ENCODE measurements around the gene RBM48. TPM values are rescaled to one million over a fixed set of nuclear protein-coding genes. Genes with fewer than 3 reads are reported as not detected.
A peak's percentile ranks its signal among the peaks of the same experiment; 100 is the strongest.

The RBM48 gene
- total and polyA plus RNA-seq, 2 of the 13 experiments (the other 11 are each of a cell fraction or from before 2014, with no cell fraction given): 7.2 to 12.2 TPM

- no peak for TF ChIP-seq RFX1 (IDR thresholded peaks at IDR 0.05)
Measured at GRCh38 chr7:92563345-92563744, 34.8 kb downstream of the RBM48 start (continued).

GRCh38 chr7:92567460-92567859 lies 38.9 kb downstream of the RBM48 start:
- in situ Hi-C loops (cut with HindIII; ENCODE audit: extremely low pct_ligation_motif_present, low pct_unique_long_range_greater_than_20kb) (no loop called here), intact Hi-C loops (cut with micrococcal nuclease; ENCODE audit: unreplicated experiment) (no loop called here)
- TF ChIP-seq DRAP1 (CRISPR knock-in tag; IDR thresholded peaks at IDR 0.05) (no peak), ZFYVE20 (CRISPR knock-in tag; IDR thresholded peaks at IDR 0.05; ENCODE audit: borderline replicate concordance, low read depth) (no peak), RXRA (CRISPR knock-in tag; IDR thresholded peaks at IDR 0.05) (no peak), KLF12 (CRISPR knock-in tag; IDR thresholded peaks at IDR 0.05; ENCODE audit: borderline replicate concordance) (no peak)
- no peak overlapping the region for H3K4me2 ChIP-seq (ENCODE audit: low read depth, low read length)
- ChIA-PET POLR2A (no interaction called here), CTCF (ENCODE audit: low intra/inter-chr PET ratio, low total read pairs) (no interaction called here)
- no peak overlapping the region for H3K27ac ChIP-seq (ENCODE audit: extremely low read length, insufficient read depth, low read length)
- DNase-seq (ENCODE audit: low spot score) (no peak), ATAC-seq (no peak), FAIRE-seq (no peak)
- H2AFZ ChIP-seq (ENCODE audit: low read length): no peak overlapping the region
- no TSS peak for BruUV-seq (replicated peaks)
- H4K20me1 ChIP-seq (ENCODE audit: insufficient read depth, low read length): no peaks in the 10 kb centered on the region; the same call in 1 of the 2 replicates
- no peak overlapping the region for H3K4me3 ChIP-seq (replicated peaks in 1 of 3; ENCODE audit: insufficient read depth in 1 of 3, low read depth in 2 of 3, low read length in 3 of 3)
- H3K36me3 ChIP-seq (replicated peaks in 1 of 2; ENCODE audit: control insufficient read depth in 1 of 2, insufficient read depth in 2 of 2, low read length in 2 of 2): peaks cover 10 to 71% of the 10 kb centered on the region in 2 experiments; a peak in 4 of 5 replicates
- H3K9me3 ChIP-seq (ENCODE audit: low read length): no peaks in the 10 kb centered on the region
- WGBS (ENCODE audit: low lambda C conversion rate): 97% methylated on average over 6 of the region's 6 CpGs
- H3K9ac ChIP-seq (ENCODE audit: insufficient read depth, low read depth, low read length): no peak overlapping the region
- no peaks in the 10 kb centered on the region for H3K4me1 ChIP-seq (ENCODE audit: insufficient read depth, low read length)
- no peaks in the 10 kb centered on the region for H3K79me2 ChIP-seq (ENCODE audit: insufficient read depth, low read length)
- no peaks in the 10 kb centered on the region for H3K27me3 ChIP-seq (ENCODE audit: control insufficient read depth in 1 of 2, insufficient read depth in 2 of 2, low read length in 2 of 2)

GRCh38 chr7:92569137-92569536 lies 40.5 kb downstream of the RBM48 start:
- H3K4me3 ChIP-seq (replicated peaks in 1 of 3; ENCODE audit: insufficient read depth in 1 of 3, low read depth in 2 of 3, low read length in 3 of 3): no peak overlapping the region
- no peak overlapping the region for H3K4me2 ChIP-seq (ENCODE audit: low read depth, low read length)
- ChIA-PET CTCF (ENCODE audit: low intra/inter-chr PET ratio, low total read pairs) (no interaction called here), POLR2A (no interaction called here)
- no peaks in the 10 kb centered on the region for H3K27me3 ChIP-seq (ENCODE audit: control insufficient read depth in 1 of 2, insufficient read depth in 2 of 2, low read length in 2 of 2)
- in situ Hi-C loops (cut with HindIII; ENCODE audit: extremely low pct_ligation_motif_present, low pct_unique_long_range_greater_than_20kb) (no loop called here), intact Hi-C loops (cut with micrococcal nuclease; ENCODE audit: unreplicated experiment) (no loop called here)
- ATAC-seq: no peak
- no peak overlapping the region for H3K27ac ChIP-seq (ENCODE audit: extremely low read length, insufficient read depth, low read length)
- 94% methylated on average over 4 of the region's 4 CpGs for WGBS (ENCODE audit: low lambda C conversion rate)
- no peaks in the 10 kb centered on the region for H3K79me2 ChIP-seq (ENCODE audit: insufficient read depth, low read length)
- H2AFZ ChIP-seq (ENCODE audit: low read length): no peak overlapping the region
- TF ChIP-seq HNF4A (CRISPR knock-in tag; IDR thresholded peaks at IDR 0.05) (no peak), CEBPB (IDR thresholded peaks at IDR 0.05; ENCODE audit: borderline replicate concordance, low read depth, low read length) (peak; percentile 60; the same call in 1 of the 2 replicates)
- peaks cover 10 to 68% of the 10 kb centered on the region in 2 experiments for H3K36me3 ChIP-seq (replicated peaks in 1 of 2; ENCODE audit: control insufficient read depth in 1 of 2, insufficient read depth in 2 of 2, low read length in 2 of 2)
- no TSS peak for BruUV-seq (replicated peaks)
- no peak overlapping the region for H3K9ac ChIP-seq (ENCODE audit: insufficient read depth, low read depth, low read length)
- no peak for FAIRE-seq
- H3K9me3 ChIP-seq (ENCODE audit: low read length): no peaks in the 10 kb centered on the region
- no peak for DNase-seq (ENCODE audit: low spot score)
- H3K4me1 ChIP-seq (ENCODE audit: insufficient read depth, low read length): no peaks in the 10 kb centered on the region
- H4K20me1 ChIP-seq (ENCODE audit: insufficient read depth, low read length): no peaks in the 10 kb centered on the region
